ENCODE measurements around the gene ATRNL1.

DNA sequence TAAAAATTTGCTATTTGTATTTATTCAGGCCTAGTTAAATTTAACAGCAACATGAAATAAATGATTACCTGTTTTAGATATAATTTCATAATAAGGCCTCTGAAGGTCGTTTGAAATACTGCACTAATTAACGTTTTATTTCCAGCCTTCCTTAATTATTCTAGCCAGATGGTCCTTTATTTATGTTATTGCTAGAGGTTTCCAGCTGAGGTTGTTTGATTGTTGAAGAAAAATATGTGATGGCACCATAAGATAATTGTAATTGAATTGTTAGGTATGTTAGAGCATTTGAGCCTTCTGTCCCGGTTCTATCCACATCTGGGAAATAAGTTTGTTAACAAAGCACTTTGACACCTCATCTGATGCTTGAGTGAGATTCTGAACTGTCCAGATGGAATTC, 556.1 kb downstream of the ATRNL1 start:
- TF ChIP-seq CTCF (IDR thresholded peaks at IDR 0.05; ENCODE audit: low read depth, low read length, poor library complexity, severe bottlenecking) = no peak
- TF ChIP-seq EZH2phosphoT487 (IDR thresholded peaks at IDR 0.05; ENCODE audit: borderline replicate concordance, low read length) = no peak

Measured in DOHH2 (cell line).